Body of pancreas (tissue), 4 donors: ENCODE results near the gene B3GLCT. TPM values are rescaled to one million over a fixed set of nuclear protein-coding genes. Genes with fewer than 3 reads are reported as not detected.
"Not testable (repeated sequence)": the region's sequence is repeated elsewhere in the genome, so short reads cannot be mapped to it uniquely, and the experiment has no call there.

Experiments used
- ATAC-seq: fragments of 150-250 bp; one replicate; pipeline ENCODE4 v1.9.1; 2016
- DNase-seq, 4 donors: peaks; one replicate each; pipeline ENCODE4 v3.0.0-alpha.2; 2019
- H3K27ac ChIP-seq, 4 donors: fragments of 200-600 bp; sonication (generic); 1 replicate in 3 of 4; 2 replicates in 1 of 4; pipeline versions ENCODE4 v1.5.1 to v1.6.1; 2016 to 2019; ENCODE audit warnings: mild to moderate bottlenecking in 1 of 4, mixed read lengths in 1 of 4, moderate library complexity in 1 of 4
- H3K27me3 ChIP-seq, 2 donors: fragments of 200-600 bp; sonication (generic); one replicate each; pipeline ENCODE4 v1.6.0; 2016; ENCODE audit warnings: mild to moderate bottlenecking in 1 of 2
- H3K36me3 ChIP-seq, 2 donors: fragments of 200-600 bp; sonication (generic); replicated peaks in 1 of 2; 2 replicates each; pipeline ENCODE4 v1.5.1; 2016; ENCODE audit warnings: low read depth in 2 of 2; ENCODE audit not compliant: insufficient read depth in 1 of 2
- H3K4me1 ChIP-seq: fragments of 200-600 bp; sonication (generic); one replicate; pipeline ENCODE4 v1.6.0; 2016
- H3K4me3 ChIP-seq, 2 donors: fragments of 200-600 bp; sonication (generic); 1 replicate in 1 of 2; 2 replicates in 1 of 2; pipeline ENCODE4 v1.5.1; 2016 to 2019
- H3K9me3 ChIP-seq, 3 donors: fragments of 200-600 bp; sonication (generic); 1 replicate in 2 of 3; 2 replicates in 1 of 3; pipeline ENCODE4 v1.5.1; 2016
- POLR2A ChIP-seq, 3 donors: fragments of 450-650 bp; IDR thresholded peaks; one replicate each; pipeline ENCODE4 v1.6.1; 2016; ENCODE audit warnings: antibody characterized with exemption in 3 of 3, mild to moderate bottlenecking in 2 of 3
- WGBS, 2 donors: methylation state at CpG; one replicate each; pipeline ENCODE4 v1.1.5; 2017; 5-methylcytosine and 5-hydroxymethylcytosine counted together
- intact Hi-C: fragments of 100-400 bp; cut with DNase I; formaldehyde crosslinking; loops from one replicate; pipeline ENCODE4 v1.15.1; 2023
- total RNA-seq, 2 donors: library from RNA; depleted of rRNA; stranded (reverse); fragments of >200 nt; gene quantifications; one replicate each; pipeline ENCODE4 v1.1.0, GENCODE V29; 2016
- TF ChIP-seq, protein P1 (sequence below), 7 experiments: fragments of 450-650 bp in 4 of 7; fragments of 200-600 bp in 3 of 7; sonication (generic) in 3 of 7; IDR thresholded peaks; one replicate each; pipeline ENCODE4 v1.5.1; 2016 to 2019; ENCODE audit warnings: antibody characterized with exemption in 7 of 7

Gene B3GLCT
- total RNA-seq, 2 donors from 2014 or later: 2.0 to 5.2 TPM

DNA sequence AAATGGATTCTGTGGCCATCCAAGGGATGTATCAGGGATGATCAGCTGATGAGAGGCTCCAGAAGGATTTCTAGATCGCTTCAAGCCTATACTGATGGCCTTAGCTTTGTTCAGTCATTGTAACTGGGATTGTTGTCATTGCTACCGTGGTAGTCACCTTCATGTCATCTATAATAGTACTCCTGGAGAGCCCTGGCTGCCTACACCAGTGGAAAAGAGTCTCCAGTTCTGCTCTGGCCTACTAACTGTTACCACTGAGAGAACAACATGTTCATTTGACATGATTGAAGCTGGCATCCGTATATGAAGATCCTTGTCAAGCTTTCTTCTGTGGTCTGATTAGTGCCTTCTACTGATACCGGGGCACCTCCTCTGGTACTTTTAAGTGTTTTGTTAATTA lies 131.3 kb downstream of the B3GLCT start:
- intact Hi-C loops: no loop called here
- 89 to 93% methylated on average over 4 of the region's 4 CpGs for WGBS, 2 donors
- ATAC-seq: no peak

GRCh38 chr13:31334547-31334946 lies 134.8 kb downstream of the B3GLCT start:
- no peaks in the 10 kb centered on the region for H3K9me3 ChIP-seq
- DNase-seq: no peak
- no peak overlapping the region for H3K4me3 ChIP-seq
- TF ChIP-seq, protein P1, sequence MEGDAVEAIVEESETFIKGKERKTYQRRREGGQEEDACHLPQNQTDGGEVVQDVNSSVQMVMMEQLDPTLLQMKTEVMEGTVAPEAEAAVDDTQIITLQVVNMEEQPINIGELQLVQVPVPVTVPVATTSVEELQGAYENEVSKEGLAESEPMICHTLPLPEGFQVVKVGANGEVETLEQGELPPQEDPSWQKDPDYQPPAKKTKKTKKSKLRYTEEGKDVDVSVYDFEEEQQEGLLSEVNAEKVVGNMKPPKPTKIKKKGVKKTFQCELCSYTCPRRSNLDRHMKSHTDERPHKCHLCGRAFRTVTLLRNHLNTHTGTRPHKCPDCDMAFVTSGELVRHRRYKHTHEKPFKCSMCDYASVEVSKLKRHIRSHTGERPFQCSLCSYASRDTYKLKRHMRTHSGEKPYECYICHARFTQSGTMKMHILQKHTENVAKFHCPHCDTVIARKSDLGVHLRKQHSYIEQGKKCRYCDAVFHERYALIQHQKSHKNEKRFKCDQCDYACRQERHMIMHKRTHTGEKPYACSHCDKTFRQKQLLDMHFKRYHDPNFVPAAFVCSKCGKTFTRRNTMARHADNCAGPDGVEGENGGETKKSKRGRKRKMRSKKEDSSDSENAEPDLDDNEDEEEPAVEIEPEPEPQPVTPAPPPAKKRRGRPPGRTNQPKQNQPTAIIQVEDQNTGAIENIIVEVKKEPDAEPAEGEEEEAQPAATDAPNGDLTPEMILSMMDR (IDR thresholded peaks at IDR 0.05): no peak
- TF ChIP-seq POLR2A (IDR thresholded peaks at IDR 0.05): no peak
- H3K27me3 ChIP-seq: no peaks in the 10 kb centered on the region
- intact Hi-C loops: no loop called here
- no peak for ATAC-seq
- no peaks in the 10 kb centered on the region for H3K4me1 ChIP-seq
- no peaks in the 10 kb centered on the region for H3K36me3 ChIP-seq
- WGBS, 2 donors: 31 to 88% methylated on average over 1 of the region's 1 CpG
- H3K27ac ChIP-seq: no peak overlapping the region

More for the DNA sequence above, 131.3 kb downstream of the B3GLCT start:
- DNase-seq: no peak
- Histone ChIP-seq H3K9me3 (no peaks in the 10 kb centered on the region), H3K27me3 (no peaks in the 10 kb centered on the region), H3K36me3 (no peaks in the 10 kb centered on the region), H3K27ac (no peak overlapping the region), H3K4me1 (no peaks in the 10 kb centered on the region), H3K4me3 (no peak overlapping the region)
- TF ChIP-seq, protein P1 (IDR thresholded peaks at IDR 0.05): no peak
- no peak for TF ChIP-seq POLR2A (IDR thresholded peaks at IDR 0.05)

DNA sequence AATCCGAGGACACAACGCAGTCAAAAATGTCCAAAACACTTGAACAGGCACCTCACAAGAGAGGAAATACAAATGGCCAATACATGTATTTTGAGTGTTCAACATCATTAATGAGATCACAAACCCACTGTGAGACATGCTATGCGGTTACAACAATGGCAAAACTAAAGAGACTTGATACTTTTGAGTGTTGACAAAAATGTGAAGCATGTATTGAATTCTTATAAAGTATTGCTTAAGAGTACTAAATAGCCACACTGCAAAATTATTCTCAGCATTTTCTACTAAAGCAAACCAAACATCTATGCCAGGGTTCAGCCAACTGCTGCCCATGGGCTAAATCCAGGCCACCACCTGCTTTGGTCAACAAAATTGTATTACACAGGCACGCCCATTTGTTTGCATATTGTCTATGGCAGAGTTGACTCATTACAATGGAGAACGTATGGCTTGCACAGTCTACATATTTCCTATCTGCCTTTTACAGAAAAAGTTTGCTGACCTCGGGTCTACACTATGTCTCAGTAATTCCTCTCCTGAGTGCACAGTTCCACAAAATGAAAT lies 135.3 kb downstream of the B3GLCT start:
- Histone ChIP-seq H3K36me3 (no peaks in the 10 kb centered on the region), H3K27ac (no peak overlapping the region), H3K27me3 (no peaks in the 10 kb centered on the region), H3K4me1 (no peaks in the 10 kb centered on the region), H3K4me3 (no peak overlapping the region), H3K9me3 (no peaks in the 10 kb centered on the region)
- TF ChIP-seq, protein P1 (IDR thresholded peaks at IDR 0.05): no peak
- no peak for TF ChIP-seq POLR2A (IDR thresholded peaks at IDR 0.05)
- WGBS, 2 donors: 74 to 75% methylated on average over 6 of the region's 6 CpGs
- DNase-seq (no peak), ATAC-seq (no peak)
- intact Hi-C loops: no loop called here

DNA sequence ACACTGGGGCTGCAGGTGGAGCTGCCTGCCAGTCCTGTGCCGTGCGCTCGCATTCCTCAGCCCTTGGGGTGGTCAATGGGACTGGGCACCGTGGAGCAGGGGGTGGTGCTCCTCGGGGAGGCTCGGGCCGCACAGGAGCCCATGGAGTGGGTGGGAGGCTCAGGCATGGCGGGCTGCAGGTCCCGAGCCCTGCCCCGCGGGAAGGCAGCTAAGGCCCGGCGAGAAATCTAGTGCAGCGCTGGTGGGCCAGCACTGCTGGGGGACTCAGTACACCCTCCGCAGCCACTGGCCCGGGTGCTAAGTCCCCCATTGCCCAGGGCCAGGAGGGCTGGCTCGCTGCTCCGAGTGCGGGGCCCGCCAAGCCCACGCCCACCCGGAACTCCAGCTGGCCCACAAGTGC lies 139.8 kb downstream of the B3GLCT start:
- H3K4me1 ChIP-seq, H3K27me3 ChIP-seq, ATAC-seq, DNase-seq, H3K36me3 ChIP-seq, H3K4me3 ChIP-seq, intact Hi-C loops, H3K27ac ChIP-seq: not testable (repeated sequence)
- H3K9me3 ChIP-seq: peaks cover 0 to 12% (median 0%) of the 10 kb centered on the region in 3 donors
- 60 to 87% methylated on average over 1 to 20 of the region's 22 CpGs for WGBS, 2 donors

DNA sequence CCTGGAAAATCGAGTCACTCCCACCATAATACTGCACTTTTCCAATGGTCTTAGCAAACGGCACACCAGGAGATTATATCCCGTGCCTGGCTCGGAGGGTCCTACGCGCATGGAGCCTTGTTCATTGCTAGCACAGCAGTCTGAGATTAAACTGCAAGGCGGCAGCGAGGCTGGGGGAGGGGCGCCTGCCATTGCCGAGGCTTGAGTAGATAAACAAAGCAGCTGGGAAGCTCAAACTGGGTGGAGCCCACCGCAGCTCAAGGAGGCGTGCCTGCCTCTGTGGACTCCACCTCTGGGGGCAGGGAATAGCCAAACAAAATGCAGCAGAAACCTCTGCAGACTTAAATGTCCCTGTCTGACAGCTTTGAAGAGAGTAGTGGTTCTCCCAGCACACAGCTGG lies 141.1 kb downstream of the B3GLCT start:
- 75 to 82% methylated on average over 12 of the region's 12 CpGs for WGBS, 2 donors
- H3K4me1 ChIP-seq, H3K36me3 ChIP-seq, H3K27ac ChIP-seq, intact Hi-C loops, H3K4me3 ChIP-seq, H3K27me3 ChIP-seq, ATAC-seq, DNase-seq: not testable (repeated sequence)
- H3K9me3 ChIP-seq: peaks cover 0 to 12% (median 0%) of the 10 kb centered on the region in 3 donors

DNA sequence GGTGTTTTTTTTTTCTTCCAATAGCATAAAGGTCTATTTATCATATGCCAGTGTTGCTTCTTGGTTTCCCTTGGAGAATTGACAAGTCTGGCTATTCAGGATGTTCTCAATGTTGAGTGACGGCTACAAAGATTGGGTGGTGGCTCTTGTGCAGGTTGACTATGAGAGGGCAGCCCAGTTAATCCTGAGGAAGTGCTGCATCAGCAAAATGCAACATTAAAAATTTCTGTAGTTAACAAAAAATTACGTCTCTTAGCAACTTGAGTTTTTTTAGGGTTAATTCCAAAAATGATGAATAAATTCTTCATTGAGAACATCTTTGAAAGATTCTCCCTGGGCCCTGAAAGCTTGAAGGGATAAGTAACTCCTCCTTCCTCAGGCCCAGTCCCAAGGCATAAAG lies 147.1 kb downstream of the B3GLCT start:
- no peaks in the 10 kb centered on the region for H3K27me3 ChIP-seq
- DNase-seq (no peak), ATAC-seq (no peak)
- intact Hi-C loops: no loop called here
- H3K4me3 ChIP-seq: no peak overlapping the region
- H3K27ac ChIP-seq: no peak overlapping the region
- 75 to 83% methylated on average over 2 of the region's 2 CpGs for WGBS, 2 donors
- TF ChIP-seq, protein P1 (IDR thresholded peaks at IDR 0.05): no peak
- no peak for TF ChIP-seq POLR2A (IDR thresholded peaks at IDR 0.05)
- no peaks in the 10 kb centered on the region for H3K36me3 ChIP-seq
- H3K4me1 ChIP-seq: no peaks in the 10 kb centered on the region
- no peaks in the 10 kb centered on the region for H3K9me3 ChIP-seq
